Hematopoietic multipotent progenitor cell treated with erythropoietin and hydrocortisone succinate and interleukin-3 and kit ligand, for 15 days (in vitro differentiated cells): ENCODE results near the gene PKDCC.

Source experiments
- DNase-seq: peaks from one replicate; pipeline ENCODE4 v3.0.0-alpha.2; 2015; ENCODE audit warnings: low spot score

Gene PKDCC

DNA sequence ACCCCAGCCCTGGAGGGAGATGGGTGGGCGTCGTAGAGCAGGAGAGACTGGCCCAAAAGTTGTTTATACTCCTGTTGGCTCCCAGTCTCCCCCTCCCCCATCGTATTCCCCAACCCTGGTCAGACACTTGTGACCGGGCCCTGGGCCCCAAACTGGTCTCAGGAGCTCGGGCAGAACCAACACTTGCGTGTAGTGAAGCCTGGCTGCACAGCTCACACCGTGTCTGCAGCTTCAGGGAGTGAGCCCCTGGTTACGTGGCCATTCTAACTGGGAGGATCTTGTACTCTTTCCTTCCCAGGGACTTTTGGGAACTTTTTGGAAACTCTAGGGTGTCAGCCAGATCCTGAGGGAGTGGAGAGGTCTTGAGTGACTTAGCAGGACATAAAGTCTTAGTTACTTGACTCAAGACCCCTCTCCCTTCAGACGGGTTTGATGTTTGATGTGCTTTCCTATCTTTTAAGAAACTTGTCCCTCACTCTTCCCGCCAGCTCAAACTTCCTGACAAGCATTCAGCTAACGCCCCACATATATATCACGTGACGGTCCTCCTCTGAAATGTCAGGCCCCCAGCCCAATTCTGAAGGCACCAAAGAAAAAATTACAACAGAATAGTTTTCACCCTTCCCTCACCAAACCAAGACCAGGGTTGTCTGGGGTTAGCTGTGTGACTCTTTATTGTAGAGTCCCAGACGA lies 2.3 kb downstream of the PKDCC start:
- no peak for DNase-seq

DNA sequence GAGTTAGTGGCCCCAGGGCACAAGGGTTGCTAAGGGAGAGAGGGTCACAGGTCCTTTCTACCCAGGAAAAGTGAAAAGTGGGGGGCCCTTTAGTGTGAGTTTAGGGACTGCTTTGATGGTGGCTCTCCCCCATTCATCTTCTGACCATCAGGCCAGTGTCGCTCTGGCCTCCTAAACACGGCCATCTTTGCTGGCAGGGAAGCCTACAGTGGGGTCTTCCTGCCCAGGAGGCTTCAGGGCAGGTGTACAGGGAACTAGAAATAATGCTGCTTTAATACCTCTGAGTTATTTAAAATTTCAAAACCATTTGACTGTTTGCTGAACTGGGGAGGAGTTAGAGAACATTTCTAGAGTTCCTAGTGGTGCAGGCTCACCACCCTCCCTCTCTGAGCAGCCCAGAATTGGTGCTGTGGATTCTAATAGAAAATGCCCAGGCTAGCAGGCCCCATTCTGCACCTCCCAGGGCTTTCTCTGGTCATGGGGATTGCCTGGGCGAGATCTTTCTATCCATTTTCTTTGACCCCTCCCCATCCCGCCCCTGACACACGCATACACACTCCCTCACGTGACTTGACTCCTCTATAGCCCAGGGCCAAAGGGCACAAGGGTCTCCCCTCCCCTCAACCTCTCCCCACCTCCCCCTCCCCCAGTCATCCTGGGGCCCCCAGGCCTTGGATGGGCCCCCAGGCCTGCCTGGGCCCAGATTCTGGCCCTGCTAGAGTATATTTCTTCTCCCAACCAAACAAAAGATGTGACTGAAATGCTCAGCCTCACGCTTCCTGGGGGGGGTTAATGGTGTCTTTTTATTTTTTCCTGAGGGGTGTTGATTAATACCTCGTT lies 3.1 kb downstream of the PKDCC start:
- DNase-seq, result no peak

DNA sequence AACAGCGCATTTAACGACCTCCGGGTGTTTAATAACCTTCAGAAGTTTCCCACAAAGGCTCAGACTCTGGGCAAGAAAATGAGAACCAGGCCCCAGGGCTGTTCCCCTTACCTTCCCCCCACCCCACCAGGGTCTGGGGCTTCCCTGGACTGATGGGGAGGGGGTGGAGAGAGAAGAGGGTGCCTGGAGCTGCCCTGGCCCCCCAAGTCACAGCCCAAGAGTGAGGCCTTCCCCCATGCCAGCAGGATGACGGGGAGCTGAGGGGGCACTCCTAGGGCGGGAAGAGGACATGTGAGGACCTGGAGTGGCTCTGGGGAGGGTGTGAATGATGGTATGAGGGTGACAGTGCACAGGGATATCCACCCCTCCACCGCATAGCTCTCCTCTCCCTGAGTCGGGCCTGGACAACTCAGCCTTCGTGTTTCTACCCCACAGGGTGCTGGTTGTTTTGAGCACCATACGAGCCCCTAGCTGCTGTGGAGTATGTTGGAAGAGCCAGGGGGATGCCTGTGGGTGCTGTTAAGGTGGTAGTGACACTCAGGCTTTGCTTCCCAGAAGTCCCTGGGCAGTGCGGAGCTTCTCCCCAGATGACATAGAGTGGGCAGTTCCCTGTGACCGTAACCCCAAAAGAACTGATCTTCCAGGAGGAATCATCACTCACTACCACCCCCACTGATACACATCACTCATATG lies 3.9 kb downstream of the PKDCC start:
- no peak for DNase-seq

DNA sequence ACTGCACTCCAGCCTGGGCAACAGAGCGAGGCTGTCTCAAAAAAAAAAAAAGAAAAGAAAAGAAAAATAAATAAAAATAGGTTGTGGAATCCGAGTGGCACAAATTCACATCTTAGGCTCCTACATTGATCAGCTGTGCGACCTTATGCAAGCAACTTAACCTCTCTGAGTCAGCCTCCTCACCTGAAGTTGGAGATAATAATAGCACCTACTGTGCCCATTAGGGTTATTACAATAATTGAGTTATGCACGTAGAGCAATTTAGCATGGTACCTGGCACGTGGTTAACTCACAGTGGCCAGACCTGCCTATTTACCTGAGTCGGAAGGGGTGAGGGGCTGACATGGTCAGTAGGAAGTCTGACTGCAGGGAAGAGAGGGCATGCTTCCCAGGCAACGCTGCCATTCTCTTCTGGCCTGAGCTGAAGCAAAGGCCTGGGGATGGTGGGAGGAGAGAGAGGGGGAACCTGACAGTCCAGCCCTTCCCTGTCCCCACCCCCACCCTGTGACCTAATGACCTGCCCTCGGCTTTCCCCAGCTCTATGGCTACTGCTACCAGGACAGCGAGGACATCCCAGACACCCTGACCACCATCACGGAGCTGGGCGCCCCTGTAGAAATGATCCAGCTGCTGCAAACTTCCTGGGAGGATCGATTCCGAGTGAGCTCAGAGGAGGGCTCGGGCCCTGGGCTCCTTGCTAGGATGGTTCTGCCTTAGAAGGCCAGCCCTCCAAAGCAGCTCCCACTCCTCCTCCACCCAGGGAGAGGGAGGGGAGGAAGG lies 5.1 kb downstream of the PKDCC start:
- DNase-seq, result no peak

DNA sequence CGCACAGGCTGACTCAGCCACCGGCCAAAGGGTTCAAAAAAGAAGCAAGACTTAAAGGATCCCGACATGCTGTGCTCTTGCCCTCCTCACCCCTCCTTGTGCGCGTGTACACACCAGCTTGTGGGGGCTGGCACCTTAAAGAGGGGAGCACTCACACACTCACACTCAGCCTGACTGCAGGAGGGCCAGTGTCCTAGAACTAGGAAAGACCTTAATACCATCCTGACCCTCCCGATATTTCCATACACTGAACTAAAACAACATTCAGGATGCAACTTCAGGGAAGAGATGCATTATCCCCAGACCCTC lies 5.6 kb downstream of the PKDCC start:
- DNase-seq, result no peak

DNA sequence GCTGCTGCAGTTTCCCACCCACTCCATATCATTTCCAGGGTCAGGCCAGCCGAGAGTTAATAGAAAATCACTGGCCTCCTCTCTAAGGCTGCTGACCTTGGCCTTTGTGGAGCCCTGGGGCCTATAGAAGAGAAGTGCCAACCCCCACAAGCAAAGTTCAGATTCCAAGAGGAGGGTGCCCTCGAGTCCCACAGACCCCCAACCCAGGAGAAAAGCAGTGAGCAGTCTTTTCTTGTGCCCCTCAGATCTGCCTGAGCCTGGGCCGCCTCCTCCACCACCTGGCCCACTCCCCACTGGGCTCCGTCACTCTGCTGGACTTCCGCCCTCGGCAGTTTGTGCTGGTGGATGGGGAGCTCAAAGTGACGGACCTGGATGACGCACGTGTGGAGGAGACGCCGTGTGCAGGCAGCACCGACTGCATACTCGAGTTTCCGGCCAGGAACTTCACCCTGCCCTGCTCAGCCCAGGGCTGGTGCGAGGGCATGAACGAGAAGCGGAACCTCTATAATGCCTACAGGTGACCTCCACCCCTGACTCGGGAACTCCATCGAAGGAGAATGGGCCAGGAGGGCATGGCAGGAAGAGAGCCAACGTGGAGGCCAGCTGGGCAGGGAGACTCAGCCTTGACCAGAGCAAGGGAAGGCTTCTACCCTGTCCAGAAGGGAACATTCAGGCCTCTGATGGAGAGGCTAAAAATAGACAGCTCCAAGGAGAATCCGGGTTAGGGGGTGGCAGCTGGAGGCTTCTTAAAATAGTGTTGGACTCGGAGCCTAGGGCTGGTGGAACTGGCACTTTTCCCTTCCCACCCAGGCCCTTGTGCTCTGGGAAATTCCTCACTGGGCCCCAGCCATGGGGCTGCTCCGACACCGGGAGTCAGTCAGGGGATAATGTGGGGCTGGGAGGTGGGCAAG lies 6.2 kb downstream of the PKDCC start:
- no peak for DNase-seq

DNA sequence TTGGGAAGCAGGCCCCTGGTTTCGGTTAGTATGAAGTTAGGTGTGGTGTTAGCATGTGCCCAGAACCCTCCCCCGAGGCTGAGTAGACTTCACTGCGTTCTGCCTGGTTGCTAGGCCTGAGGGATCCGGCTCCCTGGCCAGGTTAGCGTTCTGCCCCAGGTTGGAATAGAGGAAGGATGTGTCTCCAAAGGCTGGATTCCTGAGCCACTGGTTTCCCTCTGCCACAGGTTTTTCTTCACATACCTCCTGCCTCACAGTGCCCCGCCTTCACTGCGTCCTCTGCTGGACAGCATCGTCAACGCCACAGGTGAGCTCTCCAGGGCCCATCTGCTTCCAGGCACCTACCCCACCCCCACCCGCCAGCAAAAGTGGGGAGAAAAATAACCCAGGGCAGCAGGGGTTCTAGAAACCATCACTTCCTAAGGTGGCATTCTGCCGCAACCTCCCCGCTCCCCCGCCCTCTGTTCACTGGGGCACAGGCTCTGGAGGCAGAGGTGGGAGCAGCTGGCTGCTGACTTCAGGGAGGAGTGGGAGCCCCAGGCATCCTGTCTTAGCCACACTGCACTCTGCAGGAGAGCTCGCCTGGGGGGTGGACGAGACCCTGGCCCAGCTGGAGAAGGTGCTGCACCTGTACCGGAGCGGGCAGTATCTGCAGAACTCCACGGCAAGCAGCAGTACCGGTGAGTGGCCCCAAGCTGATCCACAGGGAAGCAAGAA lies 7.1 kb downstream of the PKDCC start:
- DNase-seq, result no peak

DNA sequence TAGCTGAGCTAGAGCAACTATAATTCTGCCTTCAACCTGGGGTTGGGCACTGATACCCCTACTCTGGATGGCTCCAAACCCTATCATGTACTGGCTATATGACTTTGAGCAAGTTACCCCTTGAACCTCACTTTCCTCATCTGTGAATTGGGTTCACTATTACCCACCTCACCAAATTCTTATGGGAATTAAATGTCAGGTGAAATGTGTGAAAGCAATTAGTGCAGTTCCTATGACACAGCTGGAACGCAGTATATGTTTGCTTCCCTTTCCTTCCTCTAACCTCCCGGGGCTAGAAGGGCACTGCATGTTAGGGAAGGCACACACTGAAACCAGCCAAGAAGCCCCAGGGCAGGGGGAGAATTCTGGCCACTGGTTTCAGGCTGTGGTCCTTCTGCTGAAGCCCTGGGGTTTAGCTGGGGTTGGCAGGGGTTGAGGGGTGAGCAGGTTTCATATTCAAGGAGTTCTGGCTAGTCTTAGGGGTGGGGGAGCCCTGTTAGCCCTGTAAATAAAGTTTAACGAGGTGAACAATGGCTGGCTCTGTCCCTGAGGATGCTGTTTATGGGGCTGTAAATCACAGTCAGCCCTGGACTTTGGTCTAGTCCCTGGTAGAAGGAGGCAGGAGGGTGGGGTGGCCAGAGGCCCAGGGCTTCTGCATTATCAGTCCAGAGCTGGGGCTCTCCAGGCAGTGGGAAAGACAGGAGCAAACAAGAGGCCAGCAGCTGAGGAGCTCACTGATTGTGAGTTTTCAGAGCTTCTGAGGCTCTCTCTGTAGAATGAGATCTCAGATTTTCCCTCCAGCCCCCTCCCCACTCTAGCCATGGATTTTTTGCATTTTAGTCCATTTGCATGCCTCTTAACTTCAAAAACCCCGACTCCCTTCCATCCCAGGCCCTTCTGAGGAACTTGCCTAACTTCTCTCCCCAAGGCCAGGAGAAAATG lies 8.0 kb downstream of the PKDCC start:
- no peak for DNase-seq

DNA sequence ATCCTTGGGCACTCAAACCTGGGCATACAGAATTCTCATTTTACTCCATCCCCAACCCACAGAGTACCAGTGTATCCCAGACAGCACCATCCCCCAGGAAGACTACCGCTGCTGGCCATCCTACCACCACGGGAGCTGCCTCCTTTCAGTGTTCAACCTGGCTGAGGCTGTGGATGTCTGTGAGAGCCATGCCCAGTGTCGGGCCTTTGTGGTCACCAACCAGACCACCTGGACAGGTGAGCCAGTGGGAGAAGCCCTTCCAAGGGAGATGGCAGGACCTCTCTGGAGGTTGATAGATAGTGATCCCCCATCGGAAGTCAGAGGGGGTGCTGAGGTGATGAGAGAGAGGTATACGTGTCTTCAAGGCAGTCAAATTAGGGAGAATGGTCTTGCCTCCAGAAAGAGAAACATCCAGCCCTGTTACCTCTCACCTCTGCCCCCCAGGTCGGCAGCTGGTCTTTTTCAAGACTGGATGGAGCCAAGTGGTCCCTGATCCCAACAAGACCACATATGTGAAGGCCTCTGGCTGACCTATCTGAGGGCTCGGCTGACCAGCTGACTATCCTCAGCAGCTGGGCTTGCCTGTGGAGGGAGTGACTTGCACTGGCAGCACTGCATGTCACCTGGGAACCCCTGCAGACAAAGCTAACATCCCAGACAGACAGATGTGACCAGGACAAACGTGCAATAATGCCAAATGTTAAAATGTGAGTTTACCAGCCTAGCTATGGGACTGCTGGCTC lies 9.5 kb downstream of the PKDCC start:
- DNase-seq, result no peak

DNA sequence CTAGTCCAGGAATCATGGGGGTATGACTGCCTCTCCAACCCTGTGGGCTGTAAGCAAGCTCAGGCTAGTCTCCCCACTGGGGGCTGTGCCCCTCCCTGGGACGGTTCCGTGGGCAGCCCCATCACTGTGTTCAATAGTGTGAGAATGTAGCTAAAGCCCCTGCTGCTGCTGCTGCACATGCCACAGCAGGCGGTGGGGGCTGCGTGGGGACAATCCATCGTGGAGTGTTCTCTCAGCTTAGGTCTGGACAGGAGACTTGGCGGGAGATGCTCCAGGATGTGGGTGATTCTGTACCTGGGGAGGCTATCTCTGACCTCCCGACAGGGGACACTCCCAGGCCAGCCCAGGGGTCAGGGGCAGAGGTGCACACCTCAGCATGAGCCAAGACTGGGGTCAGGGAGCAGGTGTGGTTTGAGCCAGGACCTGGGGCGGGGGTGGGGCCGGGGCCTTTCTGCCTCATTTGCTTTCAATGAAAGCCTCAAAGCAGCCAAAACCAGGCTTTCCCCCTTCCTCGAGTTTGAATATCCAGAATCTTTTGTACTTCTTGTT lies 10.2 kb downstream of the PKDCC start:
- DNase-seq, result no peak

DNA sequence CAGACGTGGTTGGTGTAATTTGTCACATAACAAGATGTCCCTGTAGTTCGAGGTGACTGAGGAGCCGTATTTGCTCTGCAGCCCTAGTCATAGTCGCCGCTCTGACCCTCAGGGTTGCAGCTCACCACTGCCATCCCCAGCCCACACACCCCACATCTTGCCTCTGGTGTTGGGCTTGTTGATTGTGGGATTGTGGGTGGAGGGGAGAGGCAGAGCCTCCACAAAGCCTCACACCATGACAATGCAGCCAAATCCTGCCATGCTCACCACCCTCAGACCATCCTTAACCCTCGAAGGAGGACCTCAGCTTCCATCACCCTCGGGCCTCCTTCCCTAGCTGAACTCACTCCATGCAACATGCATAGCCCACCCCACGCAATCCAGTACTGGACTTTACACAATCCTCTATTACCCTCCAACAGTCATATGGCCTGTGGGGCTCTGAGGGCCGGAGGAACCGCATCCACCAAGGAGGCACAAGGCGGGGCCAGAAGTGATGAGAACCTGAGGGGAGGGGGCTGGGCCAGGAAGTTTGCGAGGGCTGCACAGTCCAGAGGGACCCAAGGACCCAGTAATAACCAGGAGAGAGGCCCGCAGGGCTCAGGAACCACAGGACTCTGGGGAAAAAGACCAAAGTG lies 11.6 kb downstream of the PKDCC start:
- DNase-seq, result no peak

DNA sequence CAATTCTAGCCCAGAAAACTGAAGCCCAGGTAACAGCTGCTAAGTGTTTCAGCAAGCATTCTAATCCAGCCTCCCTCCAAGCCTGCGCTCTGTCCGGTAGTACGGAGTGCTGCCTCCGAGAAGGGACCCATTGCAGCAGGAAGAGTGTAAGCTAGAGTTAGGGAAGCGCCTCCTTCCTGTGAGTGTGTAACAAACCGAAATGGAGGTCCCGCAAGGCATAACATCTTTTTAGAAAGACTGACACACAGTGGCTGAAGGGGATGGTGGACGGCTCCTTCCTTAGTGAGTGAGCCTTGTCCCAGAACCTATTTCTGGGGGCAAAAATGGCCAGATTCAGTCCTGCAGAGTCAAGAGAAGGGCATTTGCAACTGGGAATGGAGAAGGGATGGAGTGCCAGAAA lies 12.2 kb downstream of the PKDCC start:
- DNase-seq, result no peak

DNA sequence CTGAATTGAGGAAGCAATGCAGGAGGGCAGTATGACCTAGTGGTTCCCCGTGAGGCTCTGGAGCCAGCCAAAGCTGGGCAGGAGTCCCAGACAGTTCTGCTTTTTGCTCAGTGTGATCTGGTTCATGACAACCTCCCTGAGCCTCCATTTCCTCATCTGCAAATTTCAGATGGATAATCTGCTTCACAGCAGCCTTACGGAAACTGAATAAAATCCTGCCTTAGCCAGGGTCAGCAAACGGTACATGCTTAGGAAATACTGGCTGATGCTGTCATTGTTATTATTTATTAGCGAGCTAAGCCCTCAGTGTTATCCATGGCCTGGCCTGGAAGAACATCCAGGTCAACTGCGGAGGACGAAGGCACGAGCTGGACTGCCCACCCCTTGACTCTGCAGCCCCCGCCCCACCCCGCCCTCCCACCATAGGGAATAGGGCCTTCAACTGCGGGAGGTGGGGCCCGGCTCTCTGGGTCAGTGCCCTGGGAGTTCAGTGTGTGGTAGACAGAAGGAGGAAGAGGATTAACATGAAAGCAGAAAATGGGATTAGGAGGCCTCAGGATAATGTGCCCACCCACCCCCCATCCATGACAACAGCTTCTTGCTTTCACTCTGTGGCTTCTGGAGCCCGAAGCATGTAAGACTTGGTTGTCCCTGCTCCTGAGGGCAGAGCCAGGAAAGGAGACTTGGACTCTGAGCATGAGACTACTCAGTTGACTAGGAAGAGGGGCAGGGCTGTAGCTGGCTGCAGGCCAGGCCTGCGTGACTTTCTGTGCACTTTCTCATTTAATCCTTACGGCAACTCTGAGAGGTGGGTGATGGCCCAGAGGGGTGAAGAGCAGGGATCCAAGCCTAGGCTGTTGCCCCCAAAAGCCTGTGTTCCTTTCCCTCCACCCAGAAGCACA lies 13.1 kb downstream of the PKDCC start:
- DNase-seq, result no peak

DNA sequence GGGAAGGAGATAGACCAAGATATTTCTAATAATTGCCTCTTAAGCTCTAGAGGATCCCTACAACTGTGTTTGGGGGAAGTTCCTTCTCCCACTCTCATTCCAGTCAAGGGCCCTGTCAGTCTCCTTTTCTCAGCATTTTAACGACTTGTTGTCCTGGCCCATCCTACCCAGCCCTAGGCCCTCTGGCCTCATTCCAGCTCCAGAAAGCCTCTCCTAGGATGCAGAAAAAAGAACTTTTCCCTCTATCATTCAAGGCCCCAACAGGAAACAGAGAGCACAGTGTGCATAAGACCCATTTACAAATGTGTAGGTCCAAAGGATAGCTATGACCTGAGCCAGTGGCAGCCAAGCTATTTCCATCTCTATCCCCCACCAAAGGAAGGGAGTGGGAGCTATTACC lies 14.0 kb downstream of the PKDCC start:
- DNase-seq, result no peak

DNA sequence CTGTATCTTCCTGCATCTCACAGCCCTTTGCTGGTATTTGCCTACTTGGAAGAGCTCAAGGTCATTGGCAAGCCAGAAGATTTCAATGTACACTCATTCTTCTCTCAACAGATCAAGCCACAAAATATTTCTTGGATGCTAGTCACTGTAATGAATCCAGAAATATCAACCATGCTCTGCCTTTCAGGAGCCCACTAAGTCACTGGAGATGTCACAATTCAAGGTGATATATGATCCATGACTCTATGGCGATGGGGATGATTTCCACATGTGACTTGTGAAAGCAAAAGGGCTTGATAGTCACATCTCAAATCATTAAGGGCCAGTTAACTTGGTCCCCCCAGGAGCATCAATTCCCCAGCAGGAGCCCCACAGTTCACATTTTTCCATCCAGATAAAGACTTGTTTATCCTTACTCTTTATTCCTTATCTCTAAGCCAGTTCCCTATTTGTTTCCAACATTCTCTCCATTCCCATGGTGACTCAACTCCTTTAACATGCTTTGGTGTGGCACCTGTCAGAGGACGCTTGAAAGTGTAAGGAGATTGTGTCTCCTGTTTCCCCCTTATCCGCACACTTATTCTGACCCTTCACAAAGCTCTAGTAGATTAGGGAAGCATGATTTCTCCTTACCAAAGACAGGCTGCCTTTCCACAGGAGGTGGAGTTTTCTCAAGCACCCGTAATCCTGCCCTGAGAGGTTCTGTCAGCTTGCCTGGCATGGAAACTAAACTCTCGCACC lies 15.8 kb downstream of the PKDCC start:
- DNase-seq, result no peak

DNA sequence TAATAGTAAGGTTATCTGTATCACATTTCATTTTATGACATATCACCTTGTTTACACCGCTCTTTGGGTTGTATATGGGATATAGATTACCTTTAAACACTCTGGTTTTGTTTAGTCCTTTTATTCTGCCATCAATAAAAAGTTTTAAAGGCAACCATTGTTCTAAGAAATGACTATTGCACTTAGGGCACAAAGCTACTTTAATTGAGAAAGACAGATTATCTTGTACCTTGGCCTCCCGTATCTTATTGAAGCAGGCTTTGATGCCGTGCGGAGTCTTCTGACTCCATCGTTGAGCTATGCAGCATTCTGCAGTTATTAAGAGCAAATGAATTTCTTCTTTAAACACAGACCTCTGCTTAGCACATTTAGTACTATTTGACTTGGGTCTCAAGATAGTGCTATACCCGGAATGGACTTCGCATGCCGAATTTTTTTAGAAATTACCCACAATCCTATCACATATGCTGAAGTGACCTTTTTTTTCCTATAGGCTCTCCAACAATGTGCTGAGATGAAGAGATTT lies 16.7 kb downstream of the PKDCC start:
- no peak for DNase-seq
